Cardiac septum (tissue), 1 donor: ENCODE results near the gene TCIRG1. TPM values are rescaled to one million over a fixed set of nuclear protein-coding genes. Genes with fewer than 3 reads are reported as not detected.

Experiments used
- DNase-seq: peaks from one replicate; pipeline ENCODE4 v3.0.0-alpha.2; 2020; ENCODE audit warnings: low spot score
- intact Hi-C: fragments of 100-400 bp; cut with DNase I; formaldehyde crosslinking; loops from one replicate; pipeline ENCODE4 v1.14.0; 2022
- total RNA-seq: library from RNA; stranded (reverse); fragmentation: NEBNext Ultra II Directional; extraction: Animal tissue kit (Norgen Biotek cat#: 25700); gene quantifications from one replicate; pipeline ENCODE4 v1.2.1, GENCODE V29; 2021
- donor health status: DM: no; HTN: no; CAD: no.

Gene TCIRG1
- total RNA-seq, 1 donor from 2014 or later: 26.5 TPM

DNA sequence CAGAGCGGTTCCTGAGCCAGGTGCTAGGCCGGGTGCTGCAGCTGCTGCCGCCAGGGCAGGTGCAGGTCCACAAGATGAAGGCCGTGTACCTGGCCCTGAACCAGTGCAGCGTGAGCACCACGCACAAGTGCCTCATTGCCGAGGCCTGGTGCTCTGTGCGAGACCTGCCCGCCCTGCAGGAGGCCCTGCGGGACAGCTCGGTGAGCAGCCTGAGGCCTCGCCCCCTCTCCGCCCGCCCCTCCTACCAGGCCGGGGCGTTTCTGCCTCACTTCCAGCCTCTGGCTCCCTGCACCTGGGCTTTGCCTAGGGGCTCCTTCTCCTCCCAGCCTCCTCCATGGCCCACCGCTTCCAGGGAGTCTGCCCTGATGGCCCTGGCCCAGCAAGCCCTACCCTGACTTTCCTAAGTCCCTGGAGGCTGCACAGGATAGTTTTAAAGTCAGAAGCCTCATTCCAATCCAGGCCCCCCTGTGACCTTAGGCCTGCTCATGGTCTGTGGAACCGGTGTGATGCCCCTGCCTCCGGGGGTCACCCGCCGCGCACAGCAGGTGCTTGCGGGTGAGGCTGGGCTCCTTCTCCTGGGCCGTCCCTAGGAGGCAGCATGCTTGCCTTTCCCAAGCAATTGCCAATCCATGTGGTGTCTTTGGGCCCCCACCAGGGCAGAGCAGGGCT is 5.5 kb downstream of the TCIRG1 start:
- no peak for DNase-seq
- intact Hi-C loops: no loop called here

DNA sequence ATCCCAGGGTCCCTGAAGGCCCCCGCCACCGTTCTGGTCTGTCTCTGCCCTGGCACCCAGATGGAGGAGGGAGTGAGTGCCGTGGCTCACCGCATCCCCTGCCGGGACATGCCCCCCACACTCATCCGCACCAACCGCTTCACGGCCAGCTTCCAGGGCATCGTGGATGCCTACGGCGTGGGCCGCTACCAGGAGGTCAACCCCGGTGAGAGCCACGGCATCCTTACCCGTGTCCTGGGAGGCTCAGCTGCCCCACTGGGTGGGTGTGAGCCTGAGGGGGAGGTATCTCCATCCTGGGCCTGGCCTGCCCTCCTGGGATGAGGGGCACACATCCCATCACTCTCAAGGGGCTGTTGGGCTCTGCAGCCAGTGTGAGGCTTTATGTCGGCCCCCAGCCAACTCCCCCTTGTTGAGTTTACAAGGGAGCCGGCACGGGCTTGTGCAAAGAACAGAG is 6.1 kb downstream of the TCIRG1 start:
- intact Hi-C loops: no loop called here
- no peak for DNase-seq

DNA sequence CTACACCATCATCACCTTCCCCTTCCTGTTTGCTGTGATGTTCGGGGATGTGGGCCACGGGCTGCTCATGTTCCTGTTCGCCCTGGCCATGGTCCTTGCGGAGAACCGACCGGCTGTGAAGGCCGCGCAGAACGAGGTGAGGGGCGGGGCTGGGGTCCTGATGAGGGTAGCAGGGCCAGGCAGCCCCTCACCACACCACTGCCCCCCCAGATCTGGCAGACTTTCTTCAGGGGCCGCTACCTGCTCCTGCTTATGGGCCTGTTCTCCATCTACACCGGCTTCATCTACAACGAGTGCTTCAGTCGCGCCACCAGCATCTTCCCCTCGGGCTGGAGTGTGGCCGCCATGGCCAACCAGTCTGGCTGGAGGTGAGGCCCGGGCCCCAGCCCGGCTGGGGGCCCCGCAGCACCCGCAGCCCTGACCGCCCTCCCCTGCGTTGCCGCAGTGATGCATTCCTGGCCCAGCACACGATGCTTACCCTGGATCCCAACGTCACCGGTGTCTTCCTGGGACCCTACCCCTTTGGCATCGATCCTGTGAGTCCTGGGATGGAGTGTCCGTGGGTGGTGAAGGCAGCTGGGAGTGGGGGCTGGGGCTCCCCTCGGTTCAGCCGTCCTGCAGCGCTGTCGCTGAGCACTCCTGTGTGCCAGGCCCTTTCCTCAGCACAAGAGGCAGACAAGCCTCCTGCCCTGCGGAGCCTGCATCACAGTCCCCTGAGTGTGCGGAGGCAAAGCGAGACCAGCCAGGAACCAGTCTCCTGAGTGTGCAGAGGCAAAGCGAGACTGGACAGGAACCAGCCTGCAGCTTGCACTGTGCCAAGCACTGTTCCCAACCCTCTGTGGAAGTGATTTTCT is 8.8 kb downstream of the TCIRG1 start:
- intact Hi-C loops: no loop called here
- DNase-seq: no peak

DNA sequence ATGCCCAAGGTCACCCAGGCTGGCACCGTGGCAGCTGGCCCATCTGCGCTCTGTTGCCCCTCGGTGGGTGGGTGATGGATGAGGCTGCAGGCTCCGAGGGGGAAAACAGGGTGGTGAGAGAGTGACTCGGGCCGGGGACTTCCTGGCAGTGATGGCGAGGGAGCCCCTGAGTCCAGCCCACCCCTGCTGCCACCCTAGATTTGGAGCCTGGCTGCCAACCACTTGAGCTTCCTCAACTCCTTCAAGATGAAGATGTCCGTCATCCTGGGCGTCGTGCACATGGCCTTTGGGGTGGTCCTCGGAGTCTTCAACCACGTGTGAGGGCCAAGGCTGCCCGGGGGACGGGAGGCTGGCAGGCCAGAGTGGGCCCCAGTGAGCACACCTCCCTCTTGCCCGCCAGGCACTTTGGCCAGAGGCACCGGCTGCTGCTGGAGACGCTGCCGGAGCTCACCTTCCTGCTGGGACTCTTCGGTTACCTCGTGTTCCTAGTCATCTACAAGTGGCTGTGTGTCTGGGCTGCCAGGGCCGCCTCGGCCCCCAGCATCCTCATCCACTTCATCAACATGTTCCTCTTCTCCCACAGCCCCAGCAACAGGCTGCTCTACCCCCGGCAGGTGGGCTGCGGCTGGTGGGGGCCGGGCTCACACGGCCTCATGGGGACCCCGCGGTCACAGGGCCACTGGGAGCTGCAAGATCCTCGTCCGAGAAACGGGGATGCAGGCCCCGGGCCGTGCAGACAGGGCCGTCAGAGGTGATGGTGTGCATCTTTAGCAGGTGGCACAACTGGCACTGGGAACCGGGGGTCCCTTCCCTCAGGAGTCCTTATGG is 10.1 kb downstream of the TCIRG1 start:
- intact Hi-C loops: no loop called here
- no peak for DNase-seq

DNA sequence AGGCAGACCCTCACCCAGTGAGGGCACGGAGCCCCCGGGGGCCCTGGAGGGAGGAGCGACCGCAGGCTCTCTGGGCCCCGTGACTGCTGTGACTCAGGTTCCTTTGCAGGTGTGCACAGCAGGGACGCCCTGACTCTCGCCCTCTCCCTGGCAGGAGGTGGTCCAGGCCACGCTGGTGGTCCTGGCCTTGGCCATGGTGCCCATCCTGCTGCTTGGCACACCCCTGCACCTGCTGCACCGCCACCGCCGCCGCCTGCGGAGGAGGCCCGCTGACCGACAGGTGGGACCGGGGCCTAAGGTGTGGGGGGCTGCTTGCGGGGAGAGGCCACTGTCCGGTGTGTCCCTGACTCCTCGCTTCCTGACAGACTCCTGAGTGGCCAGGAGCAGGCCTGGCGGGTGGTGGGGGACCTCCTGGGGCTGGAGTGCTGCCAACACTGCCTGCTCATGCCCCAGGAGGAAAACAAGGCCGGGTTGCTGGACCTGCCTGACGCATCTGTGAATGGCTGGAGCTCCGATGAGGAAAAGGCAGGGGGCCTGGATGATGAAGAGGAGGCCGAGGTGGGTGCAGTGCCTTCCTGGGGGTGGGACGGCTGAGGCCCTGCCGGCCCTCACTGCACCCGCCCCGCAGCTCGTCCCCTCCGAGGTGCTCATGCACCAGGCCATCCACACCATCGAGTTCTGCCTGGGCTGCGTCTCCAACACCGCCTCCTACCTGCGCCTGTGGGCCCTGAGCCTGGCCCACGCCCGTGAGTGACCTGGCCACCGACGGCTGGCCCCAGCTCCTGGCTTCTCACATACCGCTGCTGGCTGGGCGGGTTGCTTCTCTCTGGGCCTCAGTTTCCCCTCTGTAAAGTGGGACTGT is 10.9 kb downstream of the TCIRG1 start:
- intact Hi-C loops: no loop called here
- DNase-seq: no peak

DNA sequence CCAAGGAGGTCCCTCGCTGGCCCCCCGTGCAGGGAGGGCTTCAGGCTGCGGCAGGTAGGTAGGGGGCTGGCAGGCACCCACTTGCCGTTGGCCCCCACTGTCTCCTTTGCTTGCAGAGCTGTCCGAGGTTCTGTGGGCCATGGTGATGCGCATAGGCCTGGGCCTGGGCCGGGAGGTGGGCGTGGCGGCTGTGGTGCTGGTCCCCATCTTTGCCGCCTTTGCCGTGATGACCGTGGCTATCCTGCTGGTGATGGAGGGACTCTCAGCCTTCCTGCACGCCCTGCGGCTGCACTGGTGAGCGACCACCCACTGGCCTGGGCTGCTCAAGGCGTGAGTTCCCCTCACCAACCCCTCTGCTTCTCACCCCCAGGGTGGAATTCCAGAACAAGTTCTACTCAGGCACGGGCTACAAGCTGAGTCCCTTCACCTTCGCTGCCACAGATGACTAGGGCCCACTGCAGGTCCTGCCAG is 11.6 kb downstream of the TCIRG1 start:
- DNase-seq: no peak
- intact Hi-C loops: no loop called here

DNA sequence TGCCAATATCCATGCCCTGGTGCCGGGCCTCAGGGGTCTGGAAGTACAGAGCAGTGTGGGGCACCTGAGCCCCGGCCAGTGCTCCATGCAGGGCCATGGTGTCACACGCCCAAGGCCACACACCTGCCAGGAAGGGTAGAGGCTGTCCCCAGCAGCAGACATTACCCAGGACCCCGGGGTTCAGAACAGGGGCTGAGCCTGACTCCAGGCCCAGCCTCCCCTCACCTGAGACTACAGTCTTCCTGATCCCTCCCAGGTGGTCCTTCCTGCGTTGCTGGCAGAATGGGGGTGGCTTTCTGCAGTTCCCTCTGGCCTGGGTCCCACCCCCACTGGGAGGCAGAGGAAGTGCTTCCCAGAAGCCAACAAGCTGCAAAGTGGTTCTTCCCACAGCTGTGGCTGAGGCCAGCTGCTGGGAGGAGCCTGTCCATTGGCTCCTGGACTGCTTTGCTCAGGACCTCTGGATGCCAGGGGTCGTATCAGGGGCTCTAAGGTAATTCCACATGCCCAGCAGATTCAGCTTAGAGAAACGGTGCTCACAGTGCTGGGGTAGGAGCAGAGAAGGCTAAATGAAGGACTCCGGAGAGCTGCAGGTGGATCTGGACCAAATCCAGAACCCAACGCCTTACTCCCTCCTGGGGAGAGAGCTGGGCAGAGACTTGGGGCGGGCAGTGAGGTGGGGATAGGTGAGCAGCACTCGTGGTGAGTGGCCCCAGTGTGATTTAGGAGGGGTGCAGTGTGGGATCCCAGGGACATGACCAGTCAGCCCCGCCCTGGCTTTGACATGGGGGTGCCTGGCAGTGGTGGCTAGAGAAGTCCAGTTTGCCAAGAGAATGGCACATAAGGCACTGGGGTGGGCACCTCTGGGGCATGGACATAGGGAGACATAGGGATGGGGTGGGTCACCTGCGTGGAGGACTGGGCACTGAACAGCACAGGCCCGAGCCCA is 12.6 kb downstream of the TCIRG1 start:
- DNase-seq: peak; percentile 47
- intact Hi-C loops: no loop called here

DNA sequence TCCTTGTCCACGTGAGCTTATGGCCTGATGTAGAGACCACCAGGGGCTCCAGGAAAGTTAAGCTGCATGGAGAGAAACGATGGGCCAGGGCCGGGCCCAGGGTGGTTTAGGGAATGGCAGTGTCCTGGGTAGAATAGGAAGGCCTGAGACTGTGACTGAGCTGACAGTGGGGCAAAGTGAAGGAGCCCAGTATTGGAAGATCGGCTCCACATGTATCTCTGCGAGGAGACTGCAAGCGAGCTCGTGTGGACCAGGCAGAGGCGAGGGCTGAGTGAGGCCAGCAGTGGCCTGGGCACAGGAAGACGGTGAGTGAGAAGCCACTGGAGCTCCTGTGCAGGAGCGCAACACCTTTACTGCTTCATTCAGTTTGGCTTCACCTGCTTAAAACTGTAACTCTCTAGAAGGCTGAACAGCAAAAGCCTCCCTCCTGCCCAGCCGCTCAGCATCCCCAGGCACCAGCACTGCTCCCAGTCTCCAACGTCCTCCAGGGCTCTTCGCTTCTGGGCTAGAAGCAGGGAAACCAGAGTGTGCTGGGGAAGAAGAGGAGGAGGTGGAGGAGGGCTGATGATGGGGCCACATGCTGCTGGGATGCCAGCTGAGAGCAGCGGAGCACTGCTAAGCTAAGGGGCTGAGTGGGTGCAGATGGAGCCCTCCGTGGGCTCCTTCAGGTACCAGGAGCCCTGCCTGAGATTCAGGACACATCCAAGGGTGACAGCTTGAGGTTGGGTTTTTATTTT is 13.5 kb downstream of the TCIRG1 start:
- DNase-seq: peak; percentile 53

DNA sequence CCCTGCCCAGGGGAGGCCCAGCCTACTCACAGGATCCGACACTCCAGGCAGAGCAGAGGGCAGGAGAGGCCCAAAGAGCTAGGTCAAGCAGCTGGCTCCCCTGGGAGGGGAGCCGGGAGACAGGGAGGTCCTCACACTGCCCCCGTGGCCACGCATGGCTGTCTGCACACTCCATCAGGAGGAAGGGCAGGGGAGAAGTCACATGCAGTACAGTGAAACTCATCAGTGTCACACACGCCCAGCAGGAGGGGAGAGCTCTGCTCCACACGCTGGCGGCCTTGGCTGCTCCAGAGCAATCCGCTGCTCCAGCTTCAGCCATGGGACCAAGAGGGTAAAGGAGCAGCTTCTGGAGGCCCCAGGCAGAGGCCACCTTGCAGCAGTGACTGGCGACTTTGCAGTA is 14.3 kb downstream of the TCIRG1 start:
- DNase-seq: peak; percentile 65
- intact Hi-C loops: no loop called here

More for the DNA sequence above, 13.5 kb downstream of the TCIRG1 start:
- intact Hi-C loops: no loop called here

DNA sequence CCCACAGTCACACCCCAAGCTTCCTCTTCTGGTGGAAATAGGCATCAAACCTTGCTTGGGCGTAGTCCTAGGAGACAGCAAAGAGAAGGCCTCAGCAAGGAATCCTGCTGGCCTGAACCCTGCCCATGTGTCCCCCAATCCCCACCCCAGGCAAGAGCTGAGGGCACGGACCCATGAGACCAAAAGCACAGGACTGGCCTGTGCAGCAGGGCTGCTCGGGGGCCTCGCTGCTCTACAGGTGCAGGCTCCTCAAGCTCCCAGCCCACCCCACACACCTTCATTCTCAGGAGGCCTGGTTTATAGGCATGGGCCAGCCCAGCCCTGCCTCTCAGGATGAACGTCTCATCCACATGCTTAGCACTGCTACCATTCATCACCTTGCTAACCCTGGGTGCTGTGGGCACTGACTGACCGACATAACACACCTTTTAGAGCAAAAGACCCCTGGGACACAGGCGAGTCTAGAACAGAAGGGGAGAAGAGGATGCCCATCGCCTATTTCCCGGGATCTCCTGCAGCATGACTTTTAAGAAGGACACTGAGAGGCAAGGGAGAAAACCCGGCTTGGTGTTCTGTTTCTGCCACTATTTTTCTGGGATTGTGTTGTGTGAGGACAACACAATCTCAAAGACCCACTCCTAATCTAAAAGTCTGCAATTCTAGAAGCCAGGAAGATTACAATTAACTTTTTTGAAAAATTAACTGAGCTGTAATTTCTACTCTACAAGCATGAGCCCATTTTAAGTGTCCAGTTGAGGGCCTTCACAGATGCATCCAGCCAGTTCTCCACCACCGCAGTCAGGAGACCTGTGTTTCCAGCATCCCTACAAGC is 15.4 kb downstream of the TCIRG1 start:
- peak; percentile 53 for DNase-seq
- intact Hi-C loops: no loop called here

DNA sequence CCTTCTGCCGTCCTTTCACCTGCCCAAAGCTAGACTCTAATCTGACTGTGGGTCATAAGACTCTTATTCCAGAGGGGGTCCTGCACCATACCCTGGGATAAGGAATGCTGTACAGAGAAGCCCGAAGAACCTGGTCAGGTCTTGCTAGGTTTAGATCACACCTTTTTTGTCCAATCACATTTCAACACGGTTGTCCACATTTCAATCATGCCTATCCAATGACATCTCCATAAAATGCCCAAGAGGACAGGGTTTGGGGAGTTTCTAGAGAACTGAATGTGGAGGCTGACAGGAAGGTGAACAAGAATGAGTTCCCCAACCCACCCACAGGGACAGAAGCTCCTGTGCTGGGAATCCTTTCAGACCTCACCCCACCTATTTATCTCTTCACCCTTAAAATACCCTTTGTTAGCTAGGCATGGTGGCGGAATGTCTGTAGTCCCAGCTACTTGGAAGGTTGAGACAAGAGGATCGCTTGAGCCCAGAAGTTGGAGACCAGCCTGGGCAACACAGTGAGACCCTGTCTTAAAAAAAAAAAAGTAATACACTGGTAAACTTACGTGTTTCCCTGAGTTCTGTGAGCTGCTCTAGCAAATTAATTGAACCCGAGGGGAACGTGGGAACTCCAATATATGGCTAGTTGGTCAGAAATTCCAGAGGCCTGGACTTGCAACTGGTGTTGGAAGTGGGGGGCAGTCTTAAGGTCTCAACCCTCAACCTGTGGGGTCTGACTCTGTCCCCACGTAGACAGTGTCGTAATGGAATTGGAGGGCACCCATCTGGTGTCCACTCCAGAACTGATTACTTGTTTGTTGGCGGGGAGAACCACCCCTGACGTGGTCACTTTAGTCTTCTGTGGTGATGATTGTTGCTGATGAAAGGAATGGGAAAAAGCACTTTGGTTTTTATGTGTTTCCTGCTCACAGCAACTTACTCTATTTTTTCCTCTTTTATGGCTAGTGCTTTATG is 17.8 kb downstream of the TCIRG1 start:
- no peak for DNase-seq
- intact Hi-C loops: no loop called here

DNA sequence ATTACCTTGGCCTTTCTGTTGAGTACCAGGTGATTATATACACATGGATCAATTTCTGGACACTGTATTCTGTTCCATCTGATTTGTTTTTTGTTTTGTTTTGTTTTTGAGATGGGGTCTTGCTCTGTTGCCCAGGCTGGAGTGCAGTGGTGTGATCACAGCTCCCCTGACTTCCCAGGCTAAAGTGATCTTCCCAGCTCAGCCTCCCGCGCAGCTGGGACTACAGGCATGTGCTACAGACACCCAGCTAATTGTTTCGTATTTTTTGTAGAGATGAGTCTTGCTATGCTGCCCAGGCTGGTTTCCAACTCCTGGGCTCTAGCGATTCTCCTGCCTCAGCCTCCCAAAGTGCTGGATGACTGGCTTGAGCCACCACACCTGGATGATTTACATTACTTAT is 19.0 kb downstream of the TCIRG1 start:
- intact Hi-C loops: no loop called here
- no peak for DNase-seq

DNA sequence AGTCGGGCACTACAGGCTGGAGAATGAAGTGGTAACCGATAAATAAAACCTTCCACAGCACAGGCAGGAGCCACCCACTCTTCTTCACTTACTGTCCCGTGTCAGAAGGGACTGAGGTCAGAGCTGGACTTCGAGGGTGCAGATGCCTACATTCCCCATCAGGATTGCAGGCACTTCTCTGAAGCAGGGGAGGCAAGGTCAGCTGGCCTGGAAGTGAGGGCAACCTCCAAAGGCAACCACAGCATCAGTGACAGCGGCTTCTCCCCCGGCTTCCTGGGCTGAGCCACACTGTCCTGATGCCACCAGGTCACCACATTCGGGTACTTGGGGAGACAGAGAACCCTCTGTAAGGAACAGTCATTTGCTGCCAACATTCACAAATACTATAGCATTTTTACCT is 22.7 kb downstream of the TCIRG1 start:
- intact Hi-C loops: no loop called here
- no peak for DNase-seq

DNA sequence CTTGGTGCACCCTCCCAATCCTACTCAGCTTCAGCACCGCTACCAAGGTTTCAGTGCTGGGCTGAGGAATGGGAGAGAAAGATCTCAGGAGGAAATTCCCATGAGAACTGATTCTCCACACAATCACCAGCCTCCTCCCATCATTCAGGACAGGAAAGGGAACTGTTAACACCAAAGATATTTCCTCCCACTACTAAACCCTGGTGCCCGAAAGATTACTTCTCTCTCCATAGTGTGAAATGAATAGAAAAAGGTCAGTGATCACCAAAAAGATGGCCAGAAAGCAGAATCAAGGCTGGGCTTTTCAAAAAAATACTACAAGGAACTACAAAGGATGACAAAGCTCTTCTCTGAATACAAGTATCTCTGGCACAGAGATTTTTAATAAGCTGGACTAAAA is 26.1 kb downstream of the TCIRG1 start:
- intact Hi-C loops: no loop called here

DNA sequence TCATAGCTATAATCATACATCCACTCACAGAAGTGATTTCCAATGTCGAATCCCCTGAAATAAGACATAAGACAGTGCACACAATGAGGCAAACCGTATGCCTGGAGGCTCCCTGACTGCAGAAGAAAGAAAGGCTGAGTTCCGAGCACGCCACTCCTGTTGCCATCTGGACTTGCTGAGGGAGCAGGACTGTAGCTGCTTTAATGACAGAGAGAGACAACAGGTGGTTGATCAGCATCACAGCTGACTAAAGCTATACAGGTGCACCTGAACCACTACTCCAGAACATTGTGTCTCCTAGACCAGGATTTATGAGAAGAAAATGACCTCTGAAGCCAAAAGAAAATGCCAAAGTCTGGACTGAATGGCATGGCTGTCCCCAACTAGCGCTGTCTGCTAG is 27.0 kb downstream of the TCIRG1 start:
- intact Hi-C loops: no loop called here
- DNase-seq: no peak

More for the DNA sequence above, 26.1 kb downstream of the TCIRG1 start:
- no peak for DNase-seq
